HL-60/S4 (cell line): ENCODE data around the gene FAM32A.

Experiments used
- in situ Hi-C: fragments of 300-500 bp; cut with MboI; formaldehyde crosslinking; loops from 2 replicates; pipeline ENCODE4 v1.14.3; 2022; ENCODE audit warnings: low sequenced_read_pairs

Gene FAM32A

GRCh38 chr19:16222806-16223205, 37.6 kb downstream of the FAM32A start:
- in situ Hi-C loops = no loop called here

DNA sequence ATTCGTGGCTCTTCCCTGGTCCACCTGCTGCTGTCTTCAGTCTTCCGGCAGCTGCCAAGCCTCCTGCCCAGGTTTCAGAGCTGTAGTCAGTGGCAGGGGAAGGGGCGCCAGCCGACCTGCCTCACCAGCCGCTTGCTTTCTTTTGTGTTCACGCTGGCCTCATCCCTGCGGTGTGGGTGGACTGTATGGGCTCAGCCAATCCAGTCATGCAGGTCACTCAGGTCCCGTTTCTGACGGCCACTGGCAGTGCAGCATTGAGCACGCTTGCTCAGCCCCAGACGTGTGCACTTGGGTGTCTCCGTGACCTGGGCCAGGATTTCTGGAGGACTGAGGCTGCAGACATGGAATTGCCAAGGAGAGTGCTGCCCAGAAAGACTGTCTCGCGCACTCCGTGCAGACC, 38.5 kb downstream of the FAM32A start:
- in situ Hi-C loops = no loop called here

DNA sequence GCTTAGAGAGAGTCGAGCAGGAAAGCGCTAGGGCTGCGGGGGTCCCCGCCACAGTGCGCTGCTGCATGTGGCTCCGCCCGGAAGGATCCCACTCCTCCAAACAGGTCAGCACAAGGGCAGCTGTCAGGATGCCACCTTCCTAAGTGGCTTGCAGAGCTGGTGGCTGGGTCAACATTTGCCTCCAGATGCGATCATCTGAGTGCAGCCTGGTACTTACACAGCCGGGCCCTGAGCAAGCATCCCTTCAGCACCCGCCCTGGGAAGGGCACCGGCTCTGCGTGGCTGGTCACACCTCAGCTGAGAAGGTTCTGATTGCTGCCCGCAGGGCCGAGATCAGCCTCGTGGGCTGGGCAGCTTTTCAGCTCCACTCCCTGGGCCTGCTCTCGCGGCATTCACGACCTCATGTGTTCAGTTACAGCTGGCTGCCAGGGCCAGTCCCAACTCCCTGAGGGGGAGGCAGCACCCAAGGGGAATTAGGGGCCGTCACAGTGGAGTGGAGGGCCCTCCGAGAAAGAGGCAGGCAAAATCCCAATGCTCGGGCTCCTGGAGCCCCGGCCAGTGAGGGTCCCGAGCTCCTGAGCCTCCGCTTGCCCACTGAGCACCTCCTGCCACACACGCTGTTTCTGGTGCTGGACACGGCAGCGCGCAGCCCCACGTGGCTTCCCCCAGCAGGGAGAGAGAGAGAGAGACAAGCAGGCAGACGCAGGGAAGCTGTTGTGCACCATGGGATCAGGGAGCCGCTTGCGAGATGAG, 39.3 kb downstream of the FAM32A start:
- in situ Hi-C loops = no loop called here

DNA sequence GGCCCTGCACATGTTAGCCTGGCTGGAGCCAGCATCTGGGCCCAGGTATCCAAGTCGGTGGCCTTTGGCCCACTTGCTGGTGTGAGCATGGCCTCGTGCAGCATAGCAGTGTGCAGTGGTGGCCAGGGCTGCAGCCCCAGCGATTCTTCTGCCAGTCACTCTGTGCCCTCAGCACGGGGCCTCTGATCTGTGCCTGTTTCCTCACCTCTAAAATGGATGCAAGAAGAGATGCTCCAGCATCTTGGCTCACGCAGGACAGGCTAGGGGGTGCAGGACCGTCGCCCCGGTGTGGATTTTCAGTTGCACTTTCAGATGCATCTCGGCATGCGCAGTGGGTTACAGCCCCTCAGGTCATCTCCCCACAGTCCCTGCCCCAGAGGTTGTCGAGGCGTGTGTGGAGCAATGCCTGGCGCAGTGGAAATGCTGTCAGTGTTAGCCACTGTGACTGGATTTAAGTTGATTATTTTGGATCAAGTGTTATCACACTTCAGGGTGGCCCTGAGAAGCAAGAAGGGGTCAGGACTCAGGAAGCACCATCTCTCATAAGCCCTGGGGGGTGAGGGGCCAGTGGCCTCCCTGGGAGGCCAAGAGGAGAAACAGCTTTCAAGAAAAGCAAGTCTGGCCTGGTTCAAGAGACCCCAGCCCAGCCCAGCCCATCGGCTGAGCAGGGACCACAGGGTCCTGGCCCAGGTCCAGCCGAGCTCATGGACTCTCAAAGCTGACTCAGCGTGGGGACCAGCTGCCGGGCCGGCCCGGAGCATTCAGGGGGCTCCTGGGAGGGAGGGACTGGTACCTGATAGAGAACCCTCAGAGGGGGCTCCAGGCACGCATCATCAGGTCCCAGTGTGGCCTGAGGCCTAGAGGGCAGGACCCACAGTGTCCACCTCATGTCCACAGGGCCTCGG, 40.3 kb downstream of the FAM32A start:
- in situ Hi-C loops = no loop called here

DNA sequence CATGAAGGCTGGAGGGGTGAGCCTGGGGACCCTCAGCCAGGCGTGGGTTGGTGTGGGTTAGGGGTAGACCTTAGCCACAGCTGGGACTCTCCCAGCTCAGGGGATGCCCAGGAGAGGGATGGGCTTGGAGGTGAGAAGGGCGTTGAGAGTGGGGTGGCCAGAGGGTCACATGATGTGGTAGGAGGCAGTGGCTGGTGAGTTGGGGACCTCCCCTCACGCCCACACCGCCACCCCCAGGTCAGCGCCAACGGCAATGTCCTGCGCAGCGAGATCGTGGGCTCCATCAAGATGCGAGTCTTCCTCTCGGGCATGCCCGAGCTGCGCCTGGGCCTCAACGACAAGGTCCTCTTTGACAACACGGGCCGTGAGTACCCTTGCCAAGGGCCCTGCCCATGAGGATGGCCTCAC, 41.0 kb downstream of the FAM32A start:
- in situ Hi-C loops = no loop called here

DNA sequence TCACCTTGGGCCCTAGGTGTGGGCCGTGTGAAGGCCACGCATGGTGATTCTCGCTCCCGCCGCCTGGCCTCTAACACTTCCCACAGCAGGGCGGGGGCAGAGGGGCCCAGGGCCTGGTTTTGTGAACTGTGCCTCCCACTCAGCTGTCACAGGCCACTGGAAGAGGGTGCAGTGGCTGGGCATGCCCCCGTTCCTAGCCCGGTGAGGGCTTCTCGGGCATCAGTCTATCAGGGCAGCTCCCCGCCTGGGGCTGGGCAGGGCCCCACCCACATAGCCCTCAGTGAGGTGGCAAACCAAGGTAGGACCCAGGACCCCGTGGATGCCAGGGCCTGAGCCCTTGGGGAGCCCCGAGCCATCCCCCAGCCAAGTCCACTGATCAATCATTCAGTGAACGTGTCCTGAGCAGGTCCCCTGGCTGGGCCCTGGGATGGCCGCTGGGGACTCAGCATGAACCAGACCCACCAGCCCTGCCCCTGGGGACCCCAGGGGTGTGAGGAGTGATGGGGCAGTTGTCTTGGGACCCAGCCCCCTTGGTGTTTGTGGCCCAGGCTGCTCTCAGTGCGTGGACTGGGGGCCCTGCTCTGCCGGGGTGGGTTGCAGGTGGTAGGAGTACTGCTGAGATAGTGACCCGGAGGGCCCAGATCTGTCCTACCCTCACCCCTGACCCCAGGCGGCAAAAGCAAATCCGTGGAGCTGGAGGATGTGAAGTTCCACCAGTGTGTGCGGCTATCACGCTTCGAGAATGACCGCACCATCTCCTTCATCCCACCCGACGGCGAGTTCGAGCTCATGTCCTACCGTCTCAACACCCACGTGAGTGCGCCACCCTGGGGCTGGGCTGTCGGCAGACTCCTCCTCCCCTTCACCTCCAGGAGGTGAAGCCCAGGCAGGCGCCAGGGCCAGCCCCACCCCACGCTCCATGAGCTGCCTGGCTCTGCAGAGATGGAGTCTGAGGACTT, 41.9 kb downstream of the FAM32A start:
- in situ Hi-C loops = no loop called here

GRCh38 chr19:16227837-16228636, 42.8 kb downstream of the FAM32A start:
- in situ Hi-C loops = no loop called here

- in situ Hi-C loops = no loop called here
These were observed 43.6 kb downstream of the FAM32A start for GRCh38 chr19:16228637-16229321.

GRCh38 chr19:16229322-16229641, 44.1 kb downstream of the FAM32A start:
- in situ Hi-C loops = no loop called here

DNA sequence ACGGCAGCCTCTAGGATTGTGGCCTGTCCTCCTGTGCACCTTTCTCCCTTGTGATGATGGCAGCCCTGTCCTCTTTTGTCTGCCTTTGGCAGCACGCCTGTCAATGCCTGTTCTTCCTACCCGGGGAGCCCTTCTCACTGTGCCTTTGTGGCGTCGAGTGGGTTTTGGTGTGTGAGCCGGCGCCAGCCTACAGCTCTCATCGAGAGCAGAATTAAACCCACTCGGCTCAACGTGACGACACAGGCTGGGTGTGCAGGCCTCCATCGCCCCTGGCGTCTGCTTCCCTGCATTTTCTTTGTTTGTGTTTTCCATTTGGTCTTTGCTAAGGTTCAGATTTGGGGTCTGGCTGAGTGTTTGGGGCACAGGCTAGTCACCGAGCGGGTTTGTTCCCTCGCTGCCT, 46.9 kb downstream of the FAM32A start:
- in situ Hi-C loops = no loop called here

DNA sequence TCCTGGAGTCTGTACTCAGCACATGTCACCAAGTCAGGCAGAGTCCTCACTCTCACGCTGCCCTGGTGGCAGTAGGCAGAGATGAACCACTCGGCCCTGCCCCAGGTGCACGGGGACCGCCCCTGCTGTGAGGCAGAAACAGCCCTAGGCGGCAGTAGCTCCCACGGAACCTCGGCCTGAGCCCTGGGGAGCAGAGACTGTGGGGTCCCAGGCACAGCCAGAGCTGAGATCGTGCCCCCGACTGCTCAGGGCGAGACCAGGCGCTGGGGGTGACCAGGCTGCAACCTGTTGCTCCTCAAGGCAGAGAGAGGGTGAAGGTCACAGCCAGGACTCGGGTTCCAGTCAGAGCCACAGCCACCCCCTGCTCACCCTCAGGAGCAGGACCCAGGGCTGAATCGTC, 47.4 kb downstream of the FAM32A start:
- in situ Hi-C loops = no loop called here

DNA sequence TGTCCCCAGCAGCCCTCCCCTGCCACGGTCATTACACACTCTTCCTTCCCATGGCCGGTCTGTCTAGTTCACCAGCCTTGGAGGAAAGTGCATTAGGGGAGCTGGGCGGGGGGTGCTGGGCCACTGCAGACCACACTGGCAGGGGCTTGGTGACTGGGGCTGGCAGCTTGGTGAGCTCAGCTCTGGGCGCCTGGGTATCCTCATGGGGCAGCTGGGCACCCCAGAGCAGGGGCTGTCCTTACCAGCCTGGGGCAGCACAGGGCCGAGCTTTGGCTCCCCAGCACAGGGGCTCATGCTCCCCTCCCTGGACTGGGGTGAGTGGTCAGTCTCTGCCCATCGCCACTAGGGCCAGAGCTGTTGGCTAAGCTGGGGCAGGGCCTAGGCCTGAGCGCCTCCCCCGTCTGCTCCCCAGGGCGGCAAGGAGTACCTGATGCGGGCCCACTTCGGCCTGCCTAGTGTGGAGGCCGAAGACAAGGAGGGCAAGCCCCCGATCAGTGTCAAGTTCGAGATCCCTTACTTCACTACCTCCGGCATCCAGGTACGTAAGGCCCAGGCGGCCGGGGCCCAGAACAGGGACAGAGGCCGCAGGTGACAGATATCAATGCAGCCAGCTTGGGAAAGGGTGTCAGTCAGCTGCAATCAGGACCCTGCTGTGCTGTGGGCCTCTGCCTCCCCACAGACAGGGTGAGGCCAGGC, 48.0 kb downstream of the FAM32A start:
- in situ Hi-C loops = no loop called here

- in situ Hi-C loops = no loop called here
These were observed 48.8 kb downstream of the FAM32A start for GRCh38 chr19:16233836-16234551.

- in situ Hi-C loops = no loop called here
These were observed 49.6 kb downstream of the FAM32A start for GRCh38 chr19:16234552-16235445.

DNA sequence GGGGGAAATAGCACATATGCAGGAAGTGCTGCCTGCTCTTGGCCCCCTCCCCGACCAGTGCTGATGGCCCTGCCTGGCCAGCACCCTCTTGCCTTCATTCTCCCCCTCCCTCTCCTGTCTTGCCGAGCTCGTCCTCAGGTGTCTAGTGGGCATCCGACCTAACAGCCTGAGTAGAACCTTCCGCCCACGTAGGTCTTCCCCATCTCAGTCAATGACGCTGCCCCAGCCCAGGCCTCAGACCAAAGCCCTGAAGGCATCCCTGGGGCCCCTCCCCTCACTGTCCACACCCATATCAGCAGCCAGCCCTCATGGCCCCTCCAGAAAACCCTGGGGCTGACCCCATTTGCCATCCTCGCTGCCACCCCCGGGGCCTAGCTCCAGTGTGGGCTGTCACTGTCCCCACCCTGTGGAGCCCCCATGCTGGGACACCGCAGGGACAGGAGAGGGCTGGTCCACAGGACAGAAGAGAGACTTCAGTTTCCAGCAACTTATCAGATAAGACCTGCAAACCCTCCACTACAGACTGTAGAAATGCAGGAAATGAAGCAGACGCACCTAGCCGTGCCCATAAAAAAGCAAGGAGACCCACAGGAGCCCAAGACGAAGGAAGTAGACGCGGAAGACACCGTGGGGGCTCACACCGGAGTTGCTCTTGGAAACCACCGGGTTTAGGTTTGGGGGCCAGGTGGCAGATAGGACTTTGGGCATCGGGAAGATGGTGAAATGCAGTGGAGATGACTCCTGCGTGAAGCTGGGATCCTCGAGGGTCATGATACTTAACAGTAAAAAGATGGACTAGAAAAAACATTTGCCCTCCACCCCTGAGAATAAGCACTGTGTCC, 50.8 kb downstream of the FAM32A start:
- in situ Hi-C loops = no loop called here
